ENCODE results near the gene RRAS.
A peak's percentile ranks its signal among the peaks of the same experiment; 100 is the strongest.

RRAS gene

GRCh38 chr19:49594157-49594992, 45.6 kb downstream of the RRAS start:
- CTCF ChIA-PET = no interaction called here
- H3K4me3 Mint-ChIP-seq = peak overlapping the region; percentile 91
- H3K4me1 Mint-ChIP-seq = peaks cover 29% of the 10 kb centered on the region
- H3K27me3 Mint-ChIP-seq = peaks cover 7% of the 10 kb centered on the region
- DNase-seq = no peak
- no peaks in the 10 kb centered on the region for H3K9me3 Mint-ChIP-seq
- H3K27ac Mint-ChIP-seq = peak overlapping the region; percentile 87
- peaks cover 24% of the 10 kb centered on the region for H3K36me3 Mint-ChIP-seq

GRCh38 chr19:49593233-49594113, 46.5 kb downstream of the RRAS start:
- Mint-ChIP-seq H3K27me3 (peaks cover 14% of the 10 kb centered on the region), H3K4me1 (peaks cover 35% of the 10 kb centered on the region), H3K4me3 (peak overlapping the region; percentile 91), H3K27ac (peak overlapping the region; percentile 87), H3K9me3 (no peaks in the 10 kb centered on the region), H3K36me3 (peaks cover 20% of the 10 kb centered on the region)
- DNase-seq = peak; percentile 96
- CTCF ChIA-PET = interaction anchor here (0.8 to 0.9 kb wide), 2 partner anchors 47 to 85 kb away, joined by 3 read pairs; no protein-coding TSS in a partner anchor

- H3K27me3 Mint-ChIP-seq = peaks cover 21% of the 10 kb centered on the region
- H3K27ac Mint-ChIP-seq = peak overlapping the region; percentile 87
- peaks cover 17% of the 10 kb centered on the region for H3K36me3 Mint-ChIP-seq
- peak overlapping the region; percentile 91 for H3K4me3 Mint-ChIP-seq
- CTCF ChIA-PET = interaction anchor here (0.8 to 0.9 kb wide), 2 partner anchors 46 to 86 kb away, joined by 3 read pairs; no protein-coding TSS in a partner anchor
- peaks cover 40% of the 10 kb centered on the region for H3K4me1 Mint-ChIP-seq
- no peaks in the 10 kb centered on the region for H3K9me3 Mint-ChIP-seq
- peak; percentile 36 for DNase-seq
These were observed 47.3 kb downstream of the RRAS start for GRCh38 chr19:49592486-49593232.

GRCh38 chr19:49591731-49592485, 48.0 kb downstream of the RRAS start:
- DNase-seq = peak; percentile 66
- H3K4me3 Mint-ChIP-seq = peak overlapping the region; percentile 91
- CTCF ChIA-PET = no interaction called here

GRCh38 chr19:49590971-49591730, 48.8 kb downstream of the RRAS start, which contains the start of gene PRR12:
Gene PRR12 (plus strand): TSS chr19:49591182. CDS start chr19:49591655, 473 bp downstream.
- Mint-ChIP-seq H3K36me3 (peaks cover 13% of the 10 kb centered on the region), H3K4me1 (peaks cover 40% of the 10 kb centered on the region), H3K4me3 (peak within 1 kb of the TSS; percentile 91), H3K27me3 (peaks cover 32% of the 10 kb centered on the region), H3K27ac (peak within 1 kb of the TSS; percentile 96), H3K9me3 (no peaks in the 10 kb centered on the region)
- DNase-seq = peak; percentile 81
- CTCF ChIA-PET = no interaction called here

More at GRCh38 chr19:49591731-49592485, 48.0 kb downstream of the RRAS start:
- peaks cover 17% of the 10 kb centered on the region for H3K36me3 Mint-ChIP-seq
- peaks cover 40% of the 10 kb centered on the region for H3K4me1 Mint-ChIP-seq
- peaks cover 25% of the 10 kb centered on the region for H3K27me3 Mint-ChIP-seq
- peak overlapping the region; percentile 87 for H3K27ac Mint-ChIP-seq
- no peaks in the 10 kb centered on the region for H3K9me3 Mint-ChIP-seq

- peak overlapping the region; percentile 91 for H3K4me3 Mint-ChIP-seq
- peak; percentile 97 for DNase-seq
These were observed 49.6 kb downstream of the RRAS start for GRCh38 chr19:49590071-49590970.

GRCh38 chr19:49589502-49589905, 50.4 kb downstream of the RRAS start:
- DNase-seq = no peak
- Mint-ChIP-seq H3K27ac (no peak overlapping the region), H3K4me3 (no peak overlapping the region)

More at GRCh38 chr19:49590071-49590970, 49.6 kb downstream of the RRAS start:
- peaks cover 40% of the 10 kb centered on the region for H3K4me1 Mint-ChIP-seq
- CTCF ChIA-PET = no interaction called here
- peak overlapping the region; percentile 96 for H3K27ac Mint-ChIP-seq
- no peaks in the 10 kb centered on the region for H3K9me3 Mint-ChIP-seq
- peaks cover 13% of the 10 kb centered on the region for H3K36me3 Mint-ChIP-seq
- peaks cover 35% of the 10 kb centered on the region for H3K27me3 Mint-ChIP-seq

GRCh38 chr19:49588365-49589122, 51.4 kb downstream of the RRAS start:
- Mint-ChIP-seq H3K4me3 (no peak overlapping the region), H3K27ac (no peak overlapping the region), H3K4me1 (peaks cover 29% of the 10 kb centered on the region), H3K27me3 (peaks cover 40% of the 10 kb centered on the region), H3K36me3 (peaks cover 2% of the 10 kb centered on the region), H3K9me3 (no peaks in the 10 kb centered on the region)
- CTCF ChIA-PET = no interaction called here
- peak; percentile 52 for DNase-seq

More at GRCh38 chr19:49589502-49589905, 50.4 kb downstream of the RRAS start:
- H3K27me3 Mint-ChIP-seq = peaks cover 40% of the 10 kb centered on the region
- CTCF ChIA-PET = no interaction called here
- H3K36me3 Mint-ChIP-seq = peaks cover 11% of the 10 kb centered on the region
- no peaks in the 10 kb centered on the region for H3K9me3 Mint-ChIP-seq
- H3K4me1 Mint-ChIP-seq = peaks cover 38% of the 10 kb centered on the region

GRCh38 chr19:49587227-49587626, 52.7 kb downstream of the RRAS start:
- H3K4me3 Mint-ChIP-seq = no peak overlapping the region
- no peaks in the 10 kb centered on the region for H3K9me3 Mint-ChIP-seq
- H3K27ac Mint-ChIP-seq = no peak overlapping the region
- peaks cover 18% of the 10 kb centered on the region for H3K4me1 Mint-ChIP-seq
- peaks cover 45% of the 10 kb centered on the region for H3K27me3 Mint-ChIP-seq
- CTCF ChIA-PET = no interaction called here
- no peak for DNase-seq
- no peaks in the 10 kb centered on the region for H3K36me3 Mint-ChIP-seq

Measured in activated naive CD4-positive, alpha-beta T cell treated with anti-CD3 and anti-CD28 coated beads, Interleukin-2, amount 10 ng/mL, durations not matched to agents 7 days and 5 days (primary cell).